Measurements from ENCODE around the gene PTPRG. TPM values are rescaled to one million over a fixed set of nuclear protein-coding genes. Genes with fewer than 3 reads are reported as not detected.

The PTPRG gene
- total and polyA plus RNA-seq, 2 experiments from 2014 or later: 15.2 to 45.7 TPM

- Histone ChIP-seq H3K4me3 (no peak overlapping the region), H3K4me1 (ENCODE audit: low read depth) (no peaks in the 10 kb centered on the region), H3K36me3 (no peaks in the 10 kb centered on the region), H3K9me3 (ENCODE audit: low read depth) (no peaks in the 10 kb centered on the region), H3K27me3 (no peaks in the 10 kb centered on the region), H3K27ac (no peak overlapping the region)
- peak in 1 of 2 donors; percentile 17 for DNase-seq (ENCODE audit: low read depth in 1 of 2, low spot score in 1 of 2)
- TF ChIP-seq CTCF (IDR thresholded peaks at IDR 0.05; ENCODE audit: low read depth, low read length): no peak
Observed at GRCh38 chr3:62119139-62119538, 557.8 kb downstream of the PTPRG start.

GRCh38 chr3:62122819-62123218, 561.4 kb downstream of the PTPRG start:
- Histone ChIP-seq H3K9me3 (ENCODE audit: low read depth) (no peaks in the 10 kb centered on the region), H3K27ac (no peak overlapping the region), H3K27me3 (no peaks in the 10 kb centered on the region), H3K4me1 (ENCODE audit: low read depth) (peaks cover 5% of the 10 kb centered on the region), H3K36me3 (no peaks in the 10 kb centered on the region), H3K4me3 (no peak overlapping the region)
- no peak for DNase-seq (ENCODE audit: low read depth in 1 of 2, low spot score in 1 of 2)
- no peak for TF ChIP-seq CTCF (IDR thresholded peaks at IDR 0.05; ENCODE audit: low read depth, low read length)

- no peaks in the 10 kb centered on the region for H3K27me3 ChIP-seq
- DNase-seq (ENCODE audit: low read depth in 1 of 2, low spot score in 1 of 2): no peak
- H3K27ac ChIP-seq: no peak overlapping the region
- H3K4me3 ChIP-seq: no peak overlapping the region
- no peaks in the 10 kb centered on the region for H3K36me3 ChIP-seq
- peaks cover 10% of the 10 kb centered on the region for H3K4me1 ChIP-seq (ENCODE audit: low read depth)
- no peak for TF ChIP-seq CTCF (IDR thresholded peaks at IDR 0.05; ENCODE audit: low read depth, low read length)
- H3K9me3 ChIP-seq (ENCODE audit: low read depth): no peaks in the 10 kb centered on the region
Observed at GRCh38 chr3:62125380-62125779, 564.0 kb downstream of the PTPRG start.

- Histone ChIP-seq H3K27me3 (no peaks in the 10 kb centered on the region), H3K27ac (no peak overlapping the region), H3K9me3 (ENCODE audit: low read depth) (no peaks in the 10 kb centered on the region), H3K4me3 (no peak overlapping the region), H3K36me3 (no peaks in the 10 kb centered on the region), H3K4me1 (ENCODE audit: low read depth) (peaks cover 18% of the 10 kb centered on the region)
- TF ChIP-seq CTCF (IDR thresholded peaks at IDR 0.05; ENCODE audit: low read depth, low read length): no peak
- no peak for DNase-seq (ENCODE audit: low read depth in 1 of 2, low spot score in 1 of 2)
Observed at GRCh38 chr3:62127116-62127515, 565.7 kb downstream of the PTPRG start.

GRCh38 chr3:62128051-62128450, 566.7 kb downstream of the PTPRG start:
- H3K4me1 ChIP-seq (ENCODE audit: low read depth): peaks cover 18% of the 10 kb centered on the region
- H3K27me3 ChIP-seq: no peaks in the 10 kb centered on the region
- no peak overlapping the region for H3K27ac ChIP-seq
- H3K36me3 ChIP-seq: no peaks in the 10 kb centered on the region
- no peak overlapping the region for H3K4me3 ChIP-seq
- TF ChIP-seq CTCF (IDR thresholded peaks at IDR 0.05; ENCODE audit: low read depth, low read length): no peak
- no peaks in the 10 kb centered on the region for H3K9me3 ChIP-seq (ENCODE audit: low read depth)
- DNase-seq (ENCODE audit: low read depth in 1 of 2, low spot score in 1 of 2): peak in 1 of 2 donors; percentile 20

GRCh38 chr3:62128681-62129080, 567.3 kb downstream of the PTPRG start:
- H3K4me3 ChIP-seq: no peak overlapping the region
- no peaks in the 10 kb centered on the region for H3K27me3 ChIP-seq
- H3K27ac ChIP-seq: no peak overlapping the region
- H3K36me3 ChIP-seq: no peaks in the 10 kb centered on the region
- H3K4me1 ChIP-seq (ENCODE audit: low read depth): peaks cover 18% of the 10 kb centered on the region
- no peak for DNase-seq (ENCODE audit: low read depth in 1 of 2, low spot score in 1 of 2)
- no peak for TF ChIP-seq CTCF (IDR thresholded peaks at IDR 0.05; ENCODE audit: low read depth, low read length)
- H3K9me3 ChIP-seq (ENCODE audit: low read depth): no peaks in the 10 kb centered on the region
